ENCODE measurements around the gene MLLT10.
A peak's percentile ranks its signal among the peaks of the same experiment; 100 is the strongest.

MLLT10 gene

GRCh38 chr10:21518149-21518640 is 15.8 kb upstream of the MLLT10 start:
- Histone ChIP-seq H3K4me2 (ENCODE audit: low read length, poor library complexity, severe bottlenecking) (peak overlapping the region; percentile 98), H4K8ac (ENCODE audit: low read length) (no peak overlapping the region), H2BK5ac (ENCODE audit: low read depth, low read length, poor library complexity, severe bottlenecking) (no peak overlapping the region), H3K9me3 (ENCODE audit: control insufficient read depth, low read length) (no peaks in the 10 kb centered on the region), H3K4me1 (ENCODE audit: control insufficient read depth, insufficient read depth, low read depth, low read length) (peaks cover 4% of the 10 kb centered on the region), H3K18ac (ENCODE audit: low read depth in 1 of 2, low read length in 2 of 2) (peak overlapping the region; percentile 34 to 98), H3K27ac (ENCODE audit: low read length, poor library complexity, severe bottlenecking) (peak overlapping the region; percentile 41), H3K14ac (ENCODE audit: low read length in 2 of 2) (peak overlapping the region in 1 of 2 experiments; percentile 69), H3K27me3 (ENCODE audit: control insufficient read depth in 1 of 2, insufficient read depth in 1 of 2, low read length in 2 of 2) (no peaks in the 10 kb centered on the region), H3K9ac (ENCODE audit: low read length) (peak overlapping the region; percentile 92), H2BK120ac (ENCODE audit: low read depth, low read length) (no peak overlapping the region), H3K4me3 (ENCODE audit: insufficient read depth in 1 of 2, low read depth in 1 of 2, low read length in 2 of 2) (peak overlapping the region in 1 of 2 experiments; percentile 86), H2AK5ac (ENCODE audit: low read length, severe bottlenecking) (no peak overlapping the region), H3K36me3 (ENCODE audit: control insufficient read depth in 1 of 2, insufficient read depth in 2 of 2, low read depth in 1 of 2, low read length in 2 of 2) (no peaks in the 10 kb centered on the region), H2BK12ac (ENCODE audit: low read length in 2 of 2) (no peak overlapping the region), H4K91ac (ENCODE audit: low read length) (no peak overlapping the region), H3K23ac (ENCODE audit: low read length in 2 of 2) (no peak overlapping the region), H2AFZ (ENCODE audit: low read depth, low read length) (no peak overlapping the region), H3K79me1 (replicated peaks; ENCODE audit: low read length, poor library complexity, severe bottlenecking) (no peaks in the 10 kb centered on the region), H2BK15ac (ENCODE audit: low read depth, poor library complexity, severe bottlenecking) (no peak overlapping the region), H3K4ac (ENCODE audit: low read depth in 1 of 2, low read length in 2 of 2) (no peak overlapping the region)
- DNase-seq = peak; percentile 82
- WGBS = under 1% methylated on average over 8 of the region's 13 CpGs

- Histone ChIP-seq H3K4me1 (ENCODE audit: control insufficient read depth, insufficient read depth, low read depth, low read length) (peaks cover 4% of the 10 kb centered on the region), H2BK120ac (ENCODE audit: low read depth, low read length) (no peak overlapping the region), H3K27me3 (ENCODE audit: control insufficient read depth in 1 of 2, insufficient read depth in 1 of 2, low read length in 2 of 2) (no peaks in the 10 kb centered on the region), H3K36me3 (ENCODE audit: control insufficient read depth in 1 of 2, insufficient read depth in 2 of 2, low read depth in 1 of 2, low read length in 2 of 2) (no peaks in the 10 kb centered on the region), H4K8ac (ENCODE audit: low read length) (peak overlapping the region; percentile 43), H3K23ac (ENCODE audit: low read length in 2 of 2) (no peak overlapping the region), H2AK5ac (ENCODE audit: low read length, severe bottlenecking) (no peak overlapping the region), H2AFZ (ENCODE audit: low read depth, low read length) (no peak overlapping the region), H2BK5ac (ENCODE audit: low read depth, low read length, poor library complexity, severe bottlenecking) (no peak overlapping the region), H3K4me2 (ENCODE audit: low read length, poor library complexity, severe bottlenecking) (peak overlapping the region; percentile 98), H3K9me3 (ENCODE audit: control insufficient read depth, low read length) (no peaks in the 10 kb centered on the region), H3K18ac (ENCODE audit: low read depth in 1 of 2, low read length in 2 of 2) (peak overlapping the region; percentile 61 to 87), H2BK12ac (ENCODE audit: low read length in 2 of 2) (peak overlapping the region; percentile 48 to 56), H3K4ac (ENCODE audit: low read depth in 1 of 2, low read length in 2 of 2) (peak overlapping the region; percentile 67 to 80), H3K79me1 (replicated peaks; ENCODE audit: low read length, poor library complexity, severe bottlenecking) (no peaks in the 10 kb centered on the region), H3K14ac (ENCODE audit: low read length in 2 of 2) (no peak overlapping the region), H3K27ac (ENCODE audit: low read length, poor library complexity, severe bottlenecking) (peak overlapping the region; percentile 86), H4K91ac (ENCODE audit: low read length) (no peak overlapping the region), H2BK15ac (ENCODE audit: low read depth, poor library complexity, severe bottlenecking) (no peak overlapping the region), H3K9ac (ENCODE audit: low read length) (peak overlapping the region; percentile 92), H3K4me3 (ENCODE audit: insufficient read depth in 1 of 2, low read depth in 1 of 2, low read length in 2 of 2) (peak overlapping the region; percentile 33 to 86)
- peak; percentile 73 for DNase-seq
- WGBS = under 1% methylated on average over 12 of the region's 16 CpGs
Observed at GRCh38 chr10:21518641-21519396, 15.2 kb upstream of the MLLT10 start.

GRCh38 chr10:21519397-21519933 is 14.6 kb upstream of the MLLT10 start:
- H2BK12ac ChIP-seq (ENCODE audit: low read length in 2 of 2) = no peak overlapping the region
- no peaks in the 10 kb centered on the region for H3K9me3 ChIP-seq (ENCODE audit: control insufficient read depth, low read length)
- peak overlapping the region; percentile 98 for H3K4me2 ChIP-seq (ENCODE audit: low read length, poor library complexity, severe bottlenecking)
- under 1% methylated on average over 10 of the region's 11 CpGs for WGBS
- no peak overlapping the region for H2BK15ac ChIP-seq (ENCODE audit: low read depth, poor library complexity, severe bottlenecking)
- peak overlapping the region in 1 of 2 experiments; percentile 87 for H3K18ac ChIP-seq (ENCODE audit: low read depth in 1 of 2, low read length in 2 of 2)
- peak overlapping the region; percentile 13 to 67 for H3K4ac ChIP-seq (ENCODE audit: low read depth in 1 of 2, low read length in 2 of 2)
- peak overlapping the region; percentile 92 for H3K9ac ChIP-seq (ENCODE audit: low read length)
- H2AFZ ChIP-seq (ENCODE audit: low read depth, low read length) = no peak overlapping the region
- H3K79me1 ChIP-seq (replicated peaks; ENCODE audit: low read length, poor library complexity, severe bottlenecking) = no peaks in the 10 kb centered on the region
- DNase-seq = no peak
- H2AK5ac ChIP-seq (ENCODE audit: low read length, severe bottlenecking) = no peak overlapping the region
- H4K8ac ChIP-seq (ENCODE audit: low read length) = no peak overlapping the region
- H2BK5ac ChIP-seq (ENCODE audit: low read depth, low read length, poor library complexity, severe bottlenecking) = peak overlapping the region; percentile 48
- no peaks in the 10 kb centered on the region for H3K27me3 ChIP-seq (ENCODE audit: control insufficient read depth in 1 of 2, insufficient read depth in 1 of 2, low read length in 2 of 2)
- peaks cover 4% of the 10 kb centered on the region for H3K4me1 ChIP-seq (ENCODE audit: control insufficient read depth, insufficient read depth, low read depth, low read length)
- no peaks in the 10 kb centered on the region for H3K36me3 ChIP-seq (ENCODE audit: control insufficient read depth in 1 of 2, insufficient read depth in 2 of 2, low read depth in 1 of 2, low read length in 2 of 2)
- peak overlapping the region in 1 of 2 experiments; percentile 86 for H3K4me3 ChIP-seq (ENCODE audit: insufficient read depth in 1 of 2, low read depth in 1 of 2, low read length in 2 of 2)
- peak overlapping the region; percentile 86 for H3K27ac ChIP-seq (ENCODE audit: low read length, poor library complexity, severe bottlenecking)
- H3K23ac ChIP-seq (ENCODE audit: low read length in 2 of 2) = no peak overlapping the region
- H3K14ac ChIP-seq (ENCODE audit: low read length in 2 of 2) = no peak overlapping the region
- H2BK120ac ChIP-seq (ENCODE audit: low read depth, low read length) = no peak overlapping the region
- H4K91ac ChIP-seq (ENCODE audit: low read length) = no peak overlapping the region

- no peaks in the 10 kb centered on the region for H3K36me3 ChIP-seq (ENCODE audit: control insufficient read depth in 1 of 2, insufficient read depth in 2 of 2, low read depth in 1 of 2, low read length in 2 of 2)
- peak overlapping the region; percentile 86 for H3K27ac ChIP-seq (ENCODE audit: low read length, poor library complexity, severe bottlenecking)
- H2BK15ac ChIP-seq (ENCODE audit: low read depth, poor library complexity, severe bottlenecking) = no peak overlapping the region
- peak; percentile 92 for DNase-seq
- no peak overlapping the region for H4K91ac ChIP-seq (ENCODE audit: low read length)
- no peak overlapping the region for H2AFZ ChIP-seq (ENCODE audit: low read depth, low read length)
- H3K18ac ChIP-seq (ENCODE audit: low read depth in 1 of 2, low read length in 2 of 2) = peak overlapping the region in 1 of 2 experiments; percentile 74
- no peak overlapping the region for H3K23ac ChIP-seq (ENCODE audit: low read length in 2 of 2)
- H3K4me2 ChIP-seq (ENCODE audit: low read length, poor library complexity, severe bottlenecking) = peak overlapping the region; percentile 98
- no peak overlapping the region for H2BK5ac ChIP-seq (ENCODE audit: low read depth, low read length, poor library complexity, severe bottlenecking)
- H3K4me3 ChIP-seq (ENCODE audit: insufficient read depth in 1 of 2, low read depth in 1 of 2, low read length in 2 of 2) = peak overlapping the region in 1 of 2 experiments; percentile 86
- peak overlapping the region; percentile 64 for H4K8ac ChIP-seq (ENCODE audit: low read length)
- peak overlapping the region; percentile 55 for H2BK120ac ChIP-seq (ENCODE audit: low read depth, low read length)
- WGBS = under 1% methylated on average over 10 of the region's 12 CpGs
- peak overlapping the region in 1 of 2 experiments; percentile 40 for H3K4ac ChIP-seq (ENCODE audit: low read depth in 1 of 2, low read length in 2 of 2)
- H3K4me1 ChIP-seq (ENCODE audit: control insufficient read depth, insufficient read depth, low read depth, low read length) = peaks cover 4% of the 10 kb centered on the region
- H2AK5ac ChIP-seq (ENCODE audit: low read length, severe bottlenecking) = no peak overlapping the region
- H3K14ac ChIP-seq (ENCODE audit: low read length in 2 of 2) = no peak overlapping the region
- H3K9ac ChIP-seq (ENCODE audit: low read length) = peak overlapping the region; percentile 92
- H2BK12ac ChIP-seq (ENCODE audit: low read length in 2 of 2) = no peak overlapping the region
- no peaks in the 10 kb centered on the region for H3K9me3 ChIP-seq (ENCODE audit: control insufficient read depth, low read length)
- H3K79me1 ChIP-seq (replicated peaks; ENCODE audit: low read length, poor library complexity, severe bottlenecking) = no peaks in the 10 kb centered on the region
- H3K27me3 ChIP-seq (ENCODE audit: control insufficient read depth in 1 of 2, insufficient read depth in 1 of 2, low read length in 2 of 2) = no peaks in the 10 kb centered on the region
Observed at GRCh38 chr10:21519941-21520436, 14.0 kb upstream of the MLLT10 start.
